Smooth muscle cell of bladder (primary cell): ENCODE results near the gene ANKRD34A. TPM values are rescaled to one million over a fixed set of nuclear protein-coding genes. Genes with fewer than 3 reads are reported as not detected.

Source experiments
- total RNA-seq: library from RNA; depleted of rRNA; stranded (reverse); fragments of >200 nt; gene quantifications from 2 replicates; pipeline ENCODE4 v1.2.3, GENCODE V29; 2014

The ANKRD34A gene
- total RNA-seq = 0.14 and 0.18 TPM in 2 replicates

DNA sequence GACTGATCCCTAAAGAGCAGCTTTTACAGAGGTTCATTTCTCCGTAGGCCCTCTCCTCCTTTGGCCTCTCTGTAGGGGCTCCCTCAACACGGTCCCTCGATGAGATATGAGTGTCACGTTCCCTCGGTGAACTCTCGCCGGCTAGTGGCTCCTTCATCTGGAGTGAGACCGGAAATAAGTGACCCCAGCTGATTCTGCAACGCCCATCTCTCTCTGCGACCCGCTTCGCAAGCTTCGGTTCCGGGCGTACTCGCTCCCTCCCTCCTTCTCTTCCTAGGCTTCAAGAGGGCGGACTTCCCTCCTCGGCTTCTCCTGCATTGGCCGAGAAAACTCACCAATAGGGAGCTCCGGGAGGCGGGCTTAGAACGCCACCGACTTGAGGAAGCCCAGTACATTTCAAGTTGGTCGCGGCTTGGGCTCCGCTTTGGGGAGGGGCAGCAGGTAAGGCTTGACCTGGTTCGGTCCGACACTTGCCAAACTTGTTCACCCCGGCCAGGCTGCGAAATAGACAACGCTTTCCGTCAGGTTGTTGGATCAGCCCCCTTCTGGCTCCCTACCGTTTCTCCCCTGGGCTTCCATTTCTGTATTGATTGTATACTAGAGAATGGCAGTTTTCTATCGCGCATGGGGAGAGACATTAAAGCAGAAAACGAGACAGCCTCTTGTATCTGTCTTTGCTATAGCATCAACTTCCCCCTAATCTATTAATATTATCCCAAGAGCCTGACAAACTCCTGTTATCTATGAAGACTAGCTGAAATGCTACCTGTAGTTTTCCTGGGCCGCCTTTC, at the start of gene ANKRD34A, which contains the start of gene POLR3GL:
Gene ANKRD34A (minus strand): TSS at position 248 of the 791 bp plus-strand sequence. CDS start 2,816 bp downstream, outside the sequence.
Gene POLR3GL (plus strand): TSS at position 363 of the 791 bp plus-strand sequence. CDS start 10,176 bp downstream, outside the sequence.

DNA sequence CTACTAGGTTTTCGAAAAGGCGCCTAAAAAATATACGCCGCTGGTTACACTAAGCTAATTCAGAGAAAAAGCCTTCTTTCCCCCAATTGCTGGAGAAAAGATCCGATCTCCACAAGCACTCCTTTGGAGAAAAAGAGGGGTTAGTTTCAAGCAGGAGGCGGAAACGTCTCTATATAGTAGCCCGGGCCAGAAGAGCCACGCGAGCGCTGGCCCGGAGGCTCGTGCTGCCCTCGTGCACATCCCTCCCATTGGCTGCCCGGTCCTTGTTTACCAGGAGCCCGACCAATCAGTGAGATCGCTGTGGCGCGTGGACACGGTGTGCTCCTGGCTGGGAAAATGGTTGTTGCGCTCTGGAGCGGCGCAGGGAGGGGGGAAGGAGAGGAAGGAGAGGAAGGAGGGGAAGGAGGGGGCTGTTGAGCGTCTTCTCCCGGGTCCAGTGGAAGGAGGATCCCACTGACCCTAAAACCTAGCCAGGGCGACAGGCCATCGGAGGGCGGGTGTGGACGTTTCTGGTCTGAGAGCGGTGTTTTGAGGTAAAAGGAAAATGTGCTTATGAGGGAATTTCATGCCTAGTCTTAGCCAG, 32.1 kb upstream of the ANKRD34A start, which contains the start of gene TXNIP:
Gene TXNIP (minus strand): TSS at position 147 of the 583 bp plus-strand sequence. CDS start 313 bp downstream, outside the sequence.

DNA sequence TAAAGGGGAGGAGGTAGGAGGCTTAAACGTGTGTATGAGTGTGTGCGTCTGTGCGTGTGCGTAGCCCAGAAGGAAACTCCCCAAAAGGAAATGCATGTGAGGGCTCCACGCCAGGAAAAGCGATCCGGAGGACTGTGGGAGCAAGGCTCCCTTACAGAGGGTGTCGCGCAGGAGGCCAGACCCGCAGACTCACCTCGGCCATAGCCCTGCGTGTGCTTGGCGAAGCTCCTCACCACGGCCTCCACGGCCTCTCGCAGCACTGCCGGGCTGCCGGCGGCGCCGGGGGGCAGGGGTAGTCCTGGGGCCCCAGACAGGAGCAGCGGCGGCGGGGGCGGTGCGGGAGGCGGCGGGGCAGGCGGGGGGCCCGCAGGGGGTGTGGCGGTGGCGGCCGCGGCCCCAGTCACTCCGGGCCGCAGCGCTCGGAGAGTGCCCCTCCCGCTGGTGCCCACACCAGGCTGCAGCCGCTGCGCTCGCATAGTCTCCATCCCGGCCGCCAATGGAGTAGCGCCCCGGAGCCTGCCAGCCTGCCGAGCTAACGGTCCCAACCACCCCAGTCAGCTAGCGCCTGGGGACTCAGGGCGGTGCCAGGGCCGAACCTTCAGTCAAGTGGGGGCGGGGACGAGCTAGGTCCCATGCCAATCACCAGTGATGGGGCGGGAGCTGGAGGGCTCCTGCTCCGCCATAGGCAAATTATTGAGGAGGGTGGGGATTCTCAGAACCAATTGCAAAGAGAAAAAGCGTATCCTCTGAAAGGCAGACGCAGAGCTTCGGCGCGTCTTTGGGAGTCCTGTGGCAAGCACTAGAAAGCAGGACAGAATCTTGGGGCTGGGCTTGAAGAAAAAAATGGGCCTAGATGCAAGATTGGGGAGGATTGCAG, 6.7 kb downstream of the ANKRD34A start, which contains the start of gene LIX1L:
Gene LIX1L (minus strand): TSS at position 575 of the 877 bp plus-strand sequence. CDS start 90 bp downstream, at position 485.

DNA sequence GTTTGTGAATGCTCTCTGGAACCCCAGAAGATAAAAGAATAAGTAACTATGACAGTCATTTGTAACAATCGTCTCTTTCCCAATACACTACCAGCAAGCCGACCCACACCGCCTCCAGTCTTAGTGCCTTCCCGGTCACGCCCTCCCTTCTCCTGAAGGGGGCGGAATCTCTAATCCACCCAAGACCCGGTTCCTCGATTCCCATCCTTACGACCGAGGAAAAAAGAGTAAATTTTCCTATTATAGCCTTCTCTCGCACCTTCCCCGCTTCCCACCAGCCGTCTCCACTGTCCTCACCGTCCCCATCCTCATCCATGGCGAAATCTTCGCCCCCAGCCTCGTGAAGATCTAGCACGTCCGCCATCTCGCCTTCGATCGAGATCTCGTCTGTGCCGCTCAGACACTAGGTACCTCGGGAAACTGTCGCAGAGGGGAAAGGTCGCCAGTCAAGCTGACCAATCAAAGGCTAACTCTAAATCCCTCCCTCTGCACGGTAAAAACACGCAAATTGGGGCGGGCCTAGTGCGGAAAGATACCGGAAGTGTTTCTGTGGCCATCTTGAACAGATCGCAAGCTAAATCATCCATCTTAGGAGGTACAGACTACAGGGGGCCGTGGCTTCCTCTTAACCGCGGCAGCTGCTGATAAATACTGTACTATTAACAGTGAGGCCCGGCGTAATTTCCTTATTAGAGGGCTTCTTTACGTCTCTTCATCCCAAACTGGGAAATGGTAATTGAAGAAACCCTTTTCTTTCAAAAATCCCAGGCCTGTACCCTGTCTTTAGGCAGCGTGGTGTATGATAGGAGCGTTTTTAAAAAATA, 37.1 kb downstream of the ANKRD34A start, which contains the start of gene RBM8A:
Gene RBM8A (minus strand): TSS at position 422 of the 824 bp plus-strand sequence. CDS start 58 bp downstream, at position 364.

DNA sequence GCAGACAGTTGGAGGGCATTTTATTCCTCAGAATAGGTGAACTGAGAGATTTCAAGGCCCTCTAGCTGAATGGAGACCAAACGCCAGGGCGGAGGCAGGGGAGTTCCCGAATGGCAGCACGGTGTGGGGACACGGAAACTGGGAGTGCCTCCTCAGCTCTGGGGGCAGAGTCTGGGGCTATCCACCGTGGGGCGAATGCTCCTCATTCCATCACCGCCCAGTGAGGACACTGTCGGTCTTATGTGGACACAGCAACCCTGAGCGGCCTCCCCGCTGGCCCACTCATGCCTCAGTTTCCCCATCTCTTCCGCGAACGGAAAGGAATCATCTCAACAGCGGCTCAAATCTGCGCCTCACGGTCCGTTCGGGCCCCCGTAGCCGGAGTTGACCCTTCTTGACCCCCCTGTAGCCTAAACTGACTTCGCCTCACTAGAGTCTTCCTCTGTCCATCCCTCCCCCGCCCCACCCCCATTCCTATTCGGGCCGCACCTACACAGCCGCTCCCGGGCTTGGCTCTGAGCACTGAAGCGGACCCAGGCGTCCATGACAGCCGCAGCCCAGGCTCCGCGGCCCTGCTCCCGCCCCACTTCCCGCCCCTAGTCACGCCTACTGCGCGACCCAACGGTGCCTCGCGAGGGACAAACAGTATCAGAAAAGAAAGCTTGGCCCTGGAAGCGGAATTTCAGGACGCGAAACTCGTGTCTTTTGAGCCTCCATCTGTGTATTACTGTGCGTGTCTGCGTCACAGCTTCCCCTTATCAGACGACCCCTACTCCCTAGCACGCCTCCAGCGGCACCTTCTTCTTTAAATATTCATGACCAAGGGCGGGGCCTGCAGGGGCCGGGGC, 46.0 kb downstream of the ANKRD34A start, which contains the start of gene PEX11B:
Gene PEX11B (minus strand): TSS at position 574 of the 848 bp plus-strand sequence. CDS start 29 bp downstream, at position 545.

Other genes starting within 250 kb of the ANKRD34A start
- not detected in 2 replicates for gene CD160, start 245.1 kb downstream of the ANKRD34A start, total RNA-seq
- 10.2 and 11.4 TPM in 2 replicates for gene RNF115, start 140.5 kb downstream of the ANKRD34A start, total RNA-seq
- gene POLR3C, start 140.4 kb downstream of the ANKRD34A start, total RNA-seq = 28.3 and 29.0 TPM in 2 replicates
- gene NUDT17, start 118.9 kb downstream of the ANKRD34A start, total RNA-seq = 2.4 and 2.7 TPM in 2 replicates
- 4.3 and 4.8 TPM in 2 replicates for gene PIAS3, start 105.5 kb downstream of the ANKRD34A start, total RNA-seq
- gene ANKRD35, start 78.7 kb downstream of the ANKRD34A start, total RNA-seq = 1.9 and 2.0 TPM in 2 replicates
- gene ITGA10, start 54.5 kb downstream of the ANKRD34A start, total RNA-seq = 0.28 TPM in 2 replicates
- gene PEX11B, start 45.9 kb downstream of the ANKRD34A start, total RNA-seq = 24.9 and 26.4 TPM in 2 replicates
- 90.9 and 108 TPM in 2 replicates for gene RBM8A, start 37.1 kb downstream of the ANKRD34A start, total RNA-seq
- gene LIX1L, start 6.6 kb downstream of the ANKRD34A start, total RNA-seq = 10.2 and 15.6 TPM in 2 replicates
- gene POLR3GL, start 115 bp upstream of the ANKRD34A start, total RNA-seq = 15.9 and 18.9 TPM in 2 replicates
- gene TXNIP, start 32.0 kb upstream of the ANKRD34A start, total RNA-seq = 46.4 and 229 TPM in 2 replicates
- not detected in 2 replicates for gene HJV, start 57.2 kb upstream of the ANKRD34A start, total RNA-seq
- gene NBPF10, start 180.2 kb upstream of the ANKRD34A start, total RNA-seq = 1.4 and 2.5 TPM in 2 replicates